Right renal pelvis (tissue), 4 donors: ENCODE data around the gene KIF26A. TPM values are rescaled to one million over a fixed set of nuclear protein-coding genes. Genes with fewer than 3 reads are reported as not detected.

Experiments used
- DNase-seq, 4 donors: peaks; one replicate each; pipeline ENCODE4 v3.0.0-alpha.2; 2013; ENCODE audit warnings: low read depth in 4 of 4, low spot score in 3 of 4, missing footprints in 1 of 4
- polyA plus RNA-seq, 4 donors: library from polyadenylated mRNA; unstranded; fragments of 120-200 nt; gene quantifications; one replicate each; pipeline ENCODE4 v1.2.1, GENCODE V29; 2013; ENCODE audit not compliant: insufficient read length in 4 of 4

Gene KIF26A
- polyA plus RNA-seq, 4 donors: 9.6 to 15.4 (median 10.5) TPM

DNA sequence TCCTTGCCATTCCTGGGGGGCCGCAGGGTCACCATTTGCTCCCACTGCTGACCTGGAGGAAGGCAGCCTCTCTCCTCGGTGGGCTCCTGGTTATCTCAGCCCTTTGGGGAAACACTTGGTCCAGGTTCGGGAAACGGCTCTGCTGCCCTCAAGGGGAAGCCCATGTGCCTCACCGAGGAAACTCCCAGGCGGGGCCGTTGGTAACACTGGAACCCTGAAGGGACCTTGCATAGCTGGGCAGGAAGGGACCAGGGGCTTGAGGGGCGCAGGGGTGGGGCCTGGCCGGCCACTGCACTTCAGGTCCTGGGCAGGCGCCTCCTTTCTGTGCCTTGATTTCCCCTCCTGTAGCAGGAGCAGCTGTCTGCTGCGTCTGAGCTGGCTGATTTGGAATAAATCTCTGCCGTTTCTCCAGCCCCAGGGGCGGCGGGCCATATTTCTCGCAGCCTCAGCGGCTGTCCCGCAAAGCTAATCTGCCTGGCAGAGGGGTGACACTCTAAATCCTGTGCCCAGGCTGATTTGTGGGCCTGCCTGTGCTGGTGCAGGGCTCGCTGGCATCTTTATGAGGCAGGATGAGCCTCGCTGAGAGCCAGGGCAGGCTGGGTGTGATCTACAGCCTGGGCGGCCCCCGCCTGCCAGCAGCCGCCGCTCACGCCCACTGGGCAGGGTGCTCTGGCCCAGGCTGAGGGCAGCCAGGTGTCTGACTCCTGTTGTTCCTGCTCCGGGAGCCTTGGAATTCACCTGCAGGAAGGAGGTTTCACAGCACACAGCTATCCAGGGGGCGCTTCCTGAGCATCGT is 49.7 kb downstream of the KIF26A start:
- DNase-seq: no peak

DNA sequence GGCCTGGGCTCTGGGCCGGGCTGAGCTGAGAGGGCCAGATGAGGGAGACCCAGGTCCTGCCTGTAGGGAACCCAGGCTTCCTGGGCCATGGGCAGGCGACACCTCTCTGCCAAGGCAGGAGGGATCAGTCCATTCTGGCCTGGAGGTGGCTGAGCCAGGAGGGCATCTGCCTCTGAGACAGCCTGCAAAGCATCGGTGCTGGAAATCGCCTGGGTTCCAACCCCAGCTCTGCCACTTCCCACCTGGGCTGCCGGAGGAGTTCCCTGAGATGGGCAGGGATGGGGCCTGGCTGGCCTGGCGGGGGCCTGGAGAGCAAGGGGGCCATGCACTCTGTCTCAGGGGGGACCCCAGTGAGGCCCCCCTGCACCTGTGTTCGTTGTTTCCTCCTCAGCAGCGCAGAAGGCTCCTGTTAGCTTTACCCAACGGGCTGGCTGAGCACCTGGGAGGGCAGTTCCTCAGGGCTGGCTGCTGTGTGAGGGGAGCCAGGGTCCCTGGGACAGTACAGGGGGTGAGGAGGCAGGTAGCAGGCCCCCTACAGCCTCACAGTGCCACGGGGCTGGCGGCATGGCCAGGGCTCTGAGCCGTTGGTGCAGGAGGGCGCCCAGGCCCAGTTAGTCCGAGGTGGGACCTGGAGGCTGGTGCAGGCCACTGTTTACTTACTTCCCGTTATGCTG is 50.5 kb downstream of the KIF26A start:
- DNase-seq: no peak

DNA sequence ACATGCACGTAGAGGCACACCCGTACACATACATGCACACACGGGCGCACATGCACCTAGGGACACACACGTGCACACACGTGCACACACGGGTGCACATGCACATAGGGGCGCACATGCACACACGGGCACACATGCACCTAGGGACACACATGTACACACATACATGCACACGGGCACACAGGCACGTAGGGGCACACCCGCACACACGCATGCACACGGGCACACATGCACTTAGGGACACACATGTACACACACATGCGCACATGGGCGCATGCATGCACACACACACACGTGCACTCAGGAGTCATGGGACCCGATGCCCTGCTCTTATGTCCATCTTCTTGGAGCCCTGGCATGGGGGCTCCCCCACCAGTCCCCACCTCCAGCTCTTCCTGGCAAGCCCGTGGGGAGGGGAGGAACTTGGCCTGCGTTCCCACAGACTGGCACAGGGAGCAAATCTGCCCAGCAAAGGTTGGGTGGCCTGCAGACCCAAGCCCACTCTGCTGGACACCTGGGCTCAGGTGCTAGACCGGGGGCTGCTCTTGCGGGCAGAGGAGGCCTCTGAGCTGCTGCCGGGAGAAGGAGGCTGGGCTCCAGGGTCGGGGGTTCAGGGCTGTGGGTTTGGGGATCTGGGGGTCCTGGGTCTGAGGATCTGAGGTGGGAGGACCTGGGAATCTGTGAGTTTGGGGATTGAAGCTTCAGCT is 51.4 kb downstream of the KIF26A start:
- no peak for DNase-seq

DNA sequence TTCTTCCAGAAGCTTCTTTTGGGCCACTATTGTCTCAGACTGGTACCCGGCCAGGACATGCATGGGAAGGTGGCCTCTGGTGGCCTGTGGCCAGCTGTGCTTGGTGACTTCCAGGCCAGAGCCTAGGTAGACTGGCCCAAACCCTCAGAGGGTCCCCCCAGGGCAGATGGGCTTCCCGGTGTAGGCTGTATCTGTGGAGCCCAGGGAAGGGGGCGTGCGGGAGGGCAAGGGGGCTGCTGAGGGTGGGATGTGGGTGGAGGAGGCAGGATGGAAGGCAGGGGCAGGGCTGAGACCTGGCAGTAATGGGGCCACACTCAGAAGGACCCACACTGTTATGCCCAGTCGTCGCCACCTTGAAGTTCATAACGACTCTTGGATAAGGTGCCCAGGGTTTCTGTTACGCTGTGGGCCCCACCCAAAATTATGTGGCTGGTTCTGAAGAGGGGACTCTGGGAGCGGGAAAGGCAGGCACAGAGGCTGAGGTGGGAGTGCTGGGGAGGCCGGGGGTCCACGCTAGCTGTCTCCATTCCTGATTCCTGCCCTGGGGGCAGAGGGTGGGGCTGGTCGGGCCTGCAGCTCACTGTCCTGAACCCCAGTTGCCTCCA is 52.1 kb downstream of the KIF26A start:
- DNase-seq: no peak

DNA sequence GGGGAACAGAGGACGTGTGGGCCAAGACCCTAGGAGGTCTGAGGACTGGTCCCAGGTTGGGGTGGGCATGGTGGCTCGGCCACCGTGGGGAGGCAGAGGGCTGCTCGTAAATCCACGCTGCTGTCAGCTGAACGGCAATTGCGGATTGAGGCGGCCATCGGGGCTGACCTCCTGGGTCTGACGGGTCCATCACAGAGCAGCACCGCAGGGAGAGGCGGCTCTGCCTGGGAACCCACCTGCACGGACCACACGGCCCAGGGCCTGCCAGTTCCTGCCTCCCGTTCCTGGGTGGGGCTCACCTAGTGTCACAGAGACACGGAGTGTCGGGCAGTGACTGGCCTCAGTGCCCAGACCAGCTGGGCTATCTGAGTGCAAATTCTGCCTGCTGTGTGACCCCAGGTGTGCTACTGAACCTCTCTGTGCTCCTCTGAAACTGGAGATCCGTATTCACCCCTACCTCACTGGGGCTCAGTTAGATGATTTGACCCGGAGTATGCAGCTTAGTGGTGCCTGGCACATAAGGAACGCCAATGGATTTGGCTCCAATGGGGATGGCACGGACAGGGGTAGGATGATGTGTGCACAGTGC is 53.1 kb downstream of the KIF26A start:
- DNase-seq: no peak

DNA sequence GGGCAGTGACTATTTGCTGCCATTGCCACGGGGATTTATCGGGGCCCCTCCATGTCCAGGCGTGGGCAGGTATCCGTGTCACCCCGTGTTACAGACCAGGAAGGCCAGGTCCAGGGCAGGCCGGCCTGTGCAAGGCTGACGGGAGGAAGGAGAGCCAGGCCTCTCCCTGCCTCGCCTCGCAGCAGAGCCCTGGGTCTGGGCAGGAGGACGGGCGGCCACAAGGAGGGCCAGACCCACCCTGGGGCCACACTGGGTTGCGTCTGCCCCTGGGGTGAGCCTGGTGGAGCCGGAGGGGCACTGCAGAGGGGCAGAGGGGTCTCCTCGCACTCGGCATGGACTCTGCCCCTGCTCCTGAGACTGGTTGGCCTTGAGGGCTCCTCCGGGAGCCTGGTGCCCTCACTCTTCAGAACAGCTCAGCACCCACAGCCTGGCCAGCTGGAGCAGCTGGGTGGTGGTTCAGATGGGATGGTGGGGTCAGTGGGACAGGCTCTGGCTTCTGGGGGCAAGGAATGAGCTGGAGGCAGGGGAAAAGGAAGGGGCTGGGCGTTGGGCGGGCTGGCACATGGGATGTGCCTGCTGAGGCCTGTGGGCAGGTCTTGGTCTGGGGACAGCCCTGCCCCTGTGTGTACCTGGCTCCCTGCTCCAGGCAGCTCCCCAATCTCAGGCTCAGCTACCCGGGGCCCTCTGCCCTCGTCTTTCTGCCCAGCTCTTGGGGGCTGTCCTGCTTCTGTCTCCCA is 53.9 kb downstream of the KIF26A start:
- DNase-seq: no peak

DNA sequence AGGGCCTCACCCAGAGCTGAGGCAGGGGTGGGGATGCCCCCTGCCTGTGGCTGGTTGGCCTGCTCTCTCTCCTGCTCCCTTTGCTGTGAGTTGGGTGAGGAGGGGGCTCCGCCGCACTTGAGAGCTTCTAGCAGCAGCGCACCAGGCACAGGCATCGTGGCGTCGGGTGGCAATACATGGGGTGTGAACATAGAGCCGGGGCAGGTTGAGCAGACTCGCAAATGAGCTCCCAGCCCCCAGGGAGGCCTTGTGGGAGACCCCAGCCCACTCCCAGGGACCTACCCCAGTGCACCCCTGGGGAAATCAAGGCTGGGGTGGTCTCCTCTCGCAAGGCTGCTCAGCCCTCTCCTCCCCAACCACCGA is 54.5 kb downstream of the KIF26A start:
- no peak for DNase-seq

DNA sequence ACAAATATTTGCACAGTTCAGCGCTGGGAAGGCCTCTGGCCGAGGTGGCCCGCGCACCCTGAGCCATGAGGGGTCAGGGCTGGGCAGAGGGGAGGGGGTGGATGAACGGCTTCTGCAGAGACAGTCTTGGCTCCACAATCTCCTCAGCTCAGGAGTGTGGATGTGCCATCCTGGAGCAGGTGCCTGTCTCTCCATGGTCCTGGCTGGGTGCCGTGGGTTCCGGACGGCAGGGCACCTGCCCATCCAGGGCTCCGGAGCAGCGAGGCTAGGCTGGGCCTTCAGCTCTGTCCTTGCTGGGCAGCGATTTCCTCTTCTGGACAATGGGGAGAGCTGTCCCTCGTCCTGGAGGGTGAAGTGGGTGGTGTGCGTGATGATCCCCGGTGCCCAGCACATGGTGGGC is 55.6 kb downstream of the KIF26A start:
- no peak for DNase-seq

DNA sequence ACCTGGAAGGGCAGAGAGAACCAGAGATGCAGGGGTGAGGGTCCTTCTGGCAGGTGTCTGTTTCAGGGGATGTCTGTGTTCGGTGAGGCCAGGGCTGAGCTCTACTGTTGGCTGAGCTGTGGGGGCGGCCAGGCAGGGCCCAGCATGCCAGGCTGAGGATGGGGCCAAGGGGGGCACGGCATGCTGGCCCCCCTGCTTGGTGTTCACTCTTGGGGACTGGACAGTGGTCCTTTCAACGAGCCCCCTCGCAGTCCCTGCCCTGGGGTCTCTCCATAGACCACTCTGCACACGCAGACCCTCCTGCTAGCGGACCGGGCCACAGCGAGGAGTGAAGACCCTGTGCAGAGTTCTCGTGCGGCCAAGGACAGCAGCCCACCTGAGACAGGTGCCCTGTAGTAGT is 56.3 kb downstream of the KIF26A start:
- no peak for DNase-seq

DNA sequence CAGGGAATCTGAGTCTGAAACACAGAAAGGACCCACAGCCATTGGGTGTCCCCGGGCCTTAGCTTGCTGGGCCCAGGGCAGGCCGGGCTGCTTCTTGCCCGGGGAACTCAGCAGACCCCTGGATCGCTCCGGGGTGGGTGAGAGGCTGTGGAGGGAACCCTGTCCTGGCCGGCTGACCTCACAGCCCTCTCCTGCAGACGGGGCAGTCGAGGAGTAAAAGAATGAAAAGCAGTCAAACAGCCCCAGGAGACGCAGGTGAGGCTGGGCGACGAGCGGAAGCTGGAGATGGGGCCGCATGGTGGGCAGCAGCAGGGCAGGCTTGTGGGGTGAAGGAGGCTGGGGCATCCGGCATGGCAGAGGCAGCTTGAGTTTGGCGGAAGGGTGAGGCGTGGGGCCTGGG is 57.0 kb downstream of the KIF26A start:
- DNase-seq: no peak

DNA sequence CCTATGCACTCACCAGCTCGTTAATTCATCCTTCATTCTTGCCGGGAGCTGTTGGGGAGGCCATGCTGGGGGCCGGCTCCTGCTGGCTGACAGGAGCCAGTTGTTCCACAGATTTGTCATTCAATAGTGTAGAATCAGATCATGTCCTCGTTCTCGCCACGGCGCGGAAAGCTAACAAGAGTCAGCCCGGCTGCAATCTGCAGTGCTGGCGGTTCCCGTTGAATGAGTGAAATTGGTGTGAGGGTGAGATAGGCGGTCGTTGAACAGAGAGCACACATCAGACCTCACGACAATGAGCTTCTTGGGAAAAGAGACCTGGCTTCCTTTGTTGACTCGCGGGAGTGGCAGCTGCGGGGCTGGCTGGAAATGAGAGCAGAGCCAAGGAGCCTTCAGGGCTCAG is 57.5 kb downstream of the KIF26A start:
- DNase-seq: no peak

DNA sequence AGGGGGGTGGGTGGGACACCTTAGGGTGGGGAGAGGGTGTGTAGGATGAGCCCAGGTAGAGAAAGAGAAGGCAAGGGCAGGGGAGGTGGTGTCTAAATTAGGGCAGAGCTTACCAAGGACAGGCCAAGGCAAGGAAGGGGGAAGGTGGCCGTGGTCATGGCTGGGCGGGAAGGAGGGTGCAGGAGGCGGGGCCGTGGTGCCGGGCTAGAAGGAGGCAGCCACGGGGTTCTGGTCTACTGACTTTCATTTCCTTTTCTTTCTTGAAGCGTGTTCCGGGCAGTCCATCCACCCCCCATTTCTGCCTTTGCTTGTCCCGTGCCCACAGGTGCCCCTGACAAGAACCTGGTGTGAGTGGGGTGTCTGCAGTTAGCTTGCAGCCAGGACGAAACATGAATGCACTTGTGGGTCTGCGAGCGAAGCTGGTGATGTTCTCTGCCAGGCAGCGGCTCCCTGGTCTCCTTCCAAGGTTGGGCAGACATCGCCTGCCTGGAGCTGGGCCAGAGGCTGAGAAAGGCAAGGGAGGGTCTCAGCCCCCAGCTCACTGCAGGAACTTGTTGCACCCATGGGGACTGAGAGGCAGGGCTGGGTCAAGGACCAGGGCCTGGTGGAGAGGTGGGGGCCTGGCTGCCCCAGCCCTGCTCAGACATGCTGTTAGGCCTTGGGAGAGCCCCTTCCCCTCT is 58.2 kb downstream of the KIF26A start:
- no peak for DNase-seq

DNA sequence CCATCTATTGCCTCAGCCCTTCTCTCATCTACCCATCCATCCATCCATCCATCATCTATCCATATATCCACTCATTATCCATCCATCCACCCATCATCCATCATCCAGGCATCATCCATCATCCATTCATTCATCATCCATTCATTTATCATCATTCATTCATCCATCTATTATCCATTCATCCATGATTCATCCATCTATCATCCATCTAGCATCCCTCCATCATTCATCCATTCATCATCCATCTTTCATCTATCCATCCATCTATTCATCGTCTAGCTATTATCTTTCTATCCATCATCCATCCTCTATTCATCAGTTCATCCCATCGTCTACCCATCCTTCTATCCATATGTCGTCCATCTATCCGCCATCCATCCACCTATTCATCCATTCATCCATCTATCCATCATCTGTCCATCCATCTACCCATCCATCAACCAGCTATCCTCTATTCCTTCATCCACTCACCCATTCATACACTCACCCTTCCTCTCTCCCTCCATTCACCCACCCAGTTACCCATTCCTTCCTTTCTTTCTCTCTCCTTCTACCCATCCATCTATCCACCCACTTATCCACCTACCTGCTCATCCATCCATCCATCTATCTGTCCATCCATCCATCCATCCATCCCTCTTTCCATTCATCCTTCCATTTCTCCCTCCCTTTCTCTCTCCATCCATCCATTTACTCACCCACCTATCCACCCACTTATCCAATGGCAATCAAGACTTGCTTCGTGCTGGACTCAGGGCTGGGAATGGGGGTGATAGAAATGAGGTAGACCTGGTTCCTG is 59.3 kb downstream of the KIF26A start:
- DNase-seq: no peak

DNA sequence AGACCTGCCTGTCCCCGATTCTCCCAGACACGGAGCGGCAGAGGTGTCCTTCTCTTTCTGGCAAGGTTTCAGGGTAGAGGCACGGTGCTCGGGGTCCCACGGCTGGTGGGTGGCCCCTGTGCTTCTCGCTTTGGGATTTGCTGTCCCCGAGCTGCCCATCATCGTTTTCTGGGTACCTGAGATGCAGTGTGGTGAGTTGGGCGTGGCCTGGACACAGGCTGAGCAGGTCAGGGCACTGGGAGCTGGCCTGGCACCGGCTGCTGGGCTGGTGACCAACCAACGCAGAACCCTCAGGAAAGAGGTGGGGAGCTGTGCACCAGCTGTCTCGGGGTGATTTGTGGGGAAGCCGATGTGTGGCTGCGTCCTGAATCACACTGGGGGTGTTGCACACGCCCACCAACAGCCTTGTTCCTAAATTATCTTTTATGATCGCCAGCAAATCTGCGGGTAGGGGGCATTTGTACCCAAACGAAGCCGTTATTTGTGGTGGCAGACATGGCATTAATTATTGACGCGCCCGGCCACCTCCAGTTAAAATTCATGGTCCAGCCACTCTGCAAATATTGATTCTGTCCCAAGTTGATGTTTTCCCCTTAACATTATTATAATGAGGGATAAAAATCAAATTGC is 61.0 kb downstream of the KIF26A start:
- no peak for DNase-seq

DNA sequence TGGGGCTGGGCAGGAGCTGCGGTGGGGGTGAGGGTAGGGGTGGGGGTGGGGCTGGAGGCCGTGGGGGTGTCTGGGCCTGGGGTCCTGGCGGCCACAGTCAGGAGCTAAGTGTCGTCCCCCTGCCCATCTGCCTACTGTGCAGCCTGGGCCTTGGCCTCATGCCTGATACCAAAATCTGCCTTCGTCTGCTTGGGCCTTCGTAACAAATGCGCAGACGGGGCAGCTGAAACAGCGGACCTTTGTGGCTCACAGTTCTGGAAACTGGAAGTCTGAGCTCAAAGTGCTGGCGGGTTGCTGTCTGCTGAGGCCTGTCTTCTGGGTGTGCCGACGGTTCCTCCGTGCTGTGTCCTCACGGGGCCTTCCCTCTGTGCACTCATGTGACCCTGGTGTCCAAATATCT is 61.7 kb downstream of the KIF26A start:
- DNase-seq: no peak

DNA sequence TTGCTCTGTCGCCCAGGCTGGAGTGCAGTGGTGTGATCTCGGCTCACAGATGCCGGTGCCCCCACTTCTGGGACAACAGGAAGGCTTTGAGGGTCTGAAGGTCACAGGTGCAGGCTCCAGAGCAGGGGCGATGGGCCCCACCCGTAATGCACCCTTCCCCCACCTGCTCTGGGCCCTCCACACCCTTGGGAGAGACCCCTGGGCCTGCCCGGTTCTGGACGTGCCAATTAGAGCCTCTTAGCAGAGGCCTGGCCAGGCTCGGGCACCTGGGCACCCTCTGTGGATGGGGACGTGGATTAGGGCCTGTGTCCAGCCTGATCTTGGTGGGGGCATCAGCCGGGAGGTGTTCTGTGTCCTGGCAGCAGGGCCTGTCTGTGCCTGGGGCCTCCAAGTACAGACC is 62.2 kb downstream of the KIF26A start:
- no peak for DNase-seq

DNA sequence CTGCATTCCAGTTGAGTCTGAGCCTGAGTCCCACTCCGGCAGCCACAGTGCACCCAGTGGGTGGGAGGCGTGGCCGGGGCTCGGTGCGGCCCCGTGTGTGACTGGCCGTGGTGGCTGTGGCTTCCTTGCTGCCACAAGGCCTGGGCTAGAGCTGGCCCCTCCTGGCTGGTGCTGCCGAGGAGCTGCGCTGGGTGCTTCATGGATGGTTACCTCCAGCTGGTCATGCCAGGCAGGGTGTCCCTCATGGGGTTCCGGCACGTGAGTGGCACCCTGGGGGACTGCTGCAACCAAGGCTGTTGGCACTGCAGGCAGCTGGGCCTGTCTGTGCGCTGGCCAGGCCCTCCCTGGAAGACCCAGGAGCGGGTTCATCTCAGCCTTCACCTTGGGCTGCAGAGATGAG is 62.7 kb downstream of the KIF26A start:
- DNase-seq: no peak

DNA sequence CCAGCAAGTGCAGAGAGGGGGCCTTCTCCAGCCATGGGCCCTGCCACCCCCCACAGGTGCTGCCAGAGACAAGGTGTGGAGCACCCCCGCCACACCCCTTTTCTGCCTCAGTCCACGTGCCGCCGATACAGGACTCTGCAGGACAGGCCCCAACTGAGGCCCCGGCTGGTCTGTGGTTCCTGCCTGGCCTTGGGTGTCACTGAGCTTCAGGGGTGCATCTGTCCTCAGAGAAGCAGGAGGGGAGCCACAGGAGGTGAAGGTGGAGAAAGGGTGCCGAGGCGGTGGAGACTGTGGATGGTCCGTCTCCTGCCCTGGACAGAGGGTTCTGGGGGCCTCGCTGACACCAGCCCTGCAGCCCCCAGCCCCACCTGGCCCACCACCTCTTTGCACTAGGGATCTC is 63.1 kb downstream of the KIF26A start:
- no peak for DNase-seq
